Putamen (tissue), 1 donor: Measurements from ENCODE around the gene RNASET2.
"Not testable (repeated sequence)": the region's sequence is repeated elsewhere in the genome, so short reads cannot be mapped to it uniquely, and the experiment has no call there.

Experiments used
- DNase-seq: peaks from one replicate; pipeline ENCODE4 v3.0.0-alpha.2; 2016; ENCODE audit warnings: low spot score

The RNASET2 gene

GRCh38 chr6:166927240-166927934 is 29.0 kb downstream of the RNASET2 start:
- no peak for DNase-seq

- no peak for DNase-seq
These were observed 29.6 kb downstream of the RNASET2 start for GRCh38 chr6:166926748-166927147.

DNA sequence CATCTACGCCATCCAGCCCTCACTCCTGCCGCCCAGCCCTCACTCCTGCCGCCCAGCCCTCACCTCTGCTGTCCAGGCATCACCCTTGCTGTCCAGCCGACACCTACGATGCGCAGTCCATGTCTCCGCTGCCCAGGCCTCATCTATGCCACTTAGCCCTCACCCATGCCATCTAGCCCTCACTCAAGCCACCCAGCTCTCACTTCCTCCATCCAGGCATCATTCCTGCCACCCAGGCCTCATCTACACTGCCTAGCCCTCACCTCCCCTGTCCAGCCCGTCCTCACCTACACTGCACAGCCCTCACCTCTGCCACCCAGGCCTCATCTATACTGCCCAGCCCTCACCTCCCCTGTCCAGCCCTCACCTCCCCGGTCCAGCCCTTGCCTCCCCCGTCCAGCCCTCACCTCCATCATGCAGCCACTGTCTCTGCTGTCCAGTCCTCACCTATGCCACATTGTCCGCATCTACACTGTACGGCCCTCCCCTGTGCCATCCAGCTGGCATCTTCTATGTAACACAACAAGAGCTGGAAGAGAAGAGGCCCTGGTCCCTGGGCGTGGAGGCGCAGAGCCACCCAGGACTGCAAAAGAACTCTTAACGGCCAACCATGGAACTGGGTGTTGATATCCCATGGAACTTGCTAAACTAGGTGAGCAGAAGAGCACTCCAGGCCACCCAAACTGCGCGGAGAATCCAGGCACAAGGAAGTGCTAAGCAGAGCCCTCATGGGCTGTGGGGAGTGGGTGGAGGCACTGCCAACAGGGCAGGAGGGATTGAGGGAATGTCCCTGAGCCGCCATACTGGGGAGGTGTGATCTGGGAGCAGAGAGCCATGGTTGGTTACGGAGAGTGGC is 31.0 kb downstream of the RNASET2 start:
- no peak for DNase-seq

DNA sequence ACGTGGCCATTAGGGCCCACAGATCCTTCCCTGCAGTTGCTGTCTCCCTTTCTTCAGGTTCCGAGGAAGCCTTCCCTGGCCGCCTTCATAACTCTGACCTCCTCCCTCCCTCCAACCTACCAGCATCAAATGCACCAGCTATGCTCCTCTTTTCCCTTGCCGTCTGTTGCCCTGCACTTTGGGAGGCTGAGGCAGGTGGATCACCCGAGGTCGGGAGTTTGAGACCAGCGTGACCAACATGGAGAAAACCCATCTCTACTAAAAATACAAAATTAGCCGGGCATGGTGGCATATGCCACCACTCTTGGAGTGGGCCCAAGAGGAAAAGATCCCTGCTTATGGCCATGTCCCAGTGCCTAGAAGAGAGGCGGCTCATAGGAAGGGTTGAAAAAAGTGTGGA is 31.8 kb downstream of the RNASET2 start:
- no peak for DNase-seq

DNA sequence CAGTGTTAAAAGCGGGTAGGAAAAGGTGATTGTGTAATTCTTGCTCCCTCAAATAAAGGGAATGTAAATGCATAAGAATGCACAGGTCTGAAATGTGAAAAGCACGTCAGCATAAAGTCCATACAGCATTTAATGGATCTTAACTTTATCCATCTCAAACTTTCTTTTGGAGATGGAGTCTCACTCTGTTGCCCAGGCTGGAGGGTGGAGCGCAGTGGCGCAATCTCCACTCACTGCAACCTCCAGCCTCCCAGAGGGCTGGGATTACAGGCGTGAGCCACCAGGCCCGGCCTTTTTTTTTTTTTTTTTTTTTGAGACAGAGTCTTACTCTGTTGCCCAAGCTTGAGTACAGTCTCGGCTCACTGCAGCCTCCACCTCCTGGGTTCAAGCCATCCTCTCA is 33.4 kb downstream of the RNASET2 start:
- no peak for DNase-seq

GRCh38 chr6:166921570-166921969 is 34.8 kb downstream of the RNASET2 start:
- DNase-seq = no peak

GRCh38 chr6:166916824-166917223 is 39.5 kb downstream of the RNASET2 start:
- no peak for DNase-seq

DNA sequence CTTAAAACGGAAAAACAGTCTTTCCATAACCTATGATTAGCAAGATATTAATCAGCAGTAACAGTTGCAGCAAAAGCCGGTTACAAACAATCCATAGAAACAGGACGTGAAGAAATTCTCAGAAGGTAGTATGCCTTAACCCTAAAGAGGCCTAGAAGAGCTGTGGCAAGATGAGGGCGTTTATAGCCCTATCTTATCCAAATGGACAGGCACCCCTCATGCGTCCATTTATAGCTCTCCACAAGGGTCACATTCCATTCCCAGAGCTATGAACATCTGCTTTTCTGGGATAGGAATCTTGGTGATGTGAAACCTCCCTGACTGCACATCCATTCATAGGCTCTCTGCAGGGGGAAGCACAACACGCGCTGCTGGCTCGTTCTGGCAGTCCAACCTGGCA is 40.9 kb downstream of the RNASET2 start:
- DNase-seq = not testable (repeated sequence)

DNA sequence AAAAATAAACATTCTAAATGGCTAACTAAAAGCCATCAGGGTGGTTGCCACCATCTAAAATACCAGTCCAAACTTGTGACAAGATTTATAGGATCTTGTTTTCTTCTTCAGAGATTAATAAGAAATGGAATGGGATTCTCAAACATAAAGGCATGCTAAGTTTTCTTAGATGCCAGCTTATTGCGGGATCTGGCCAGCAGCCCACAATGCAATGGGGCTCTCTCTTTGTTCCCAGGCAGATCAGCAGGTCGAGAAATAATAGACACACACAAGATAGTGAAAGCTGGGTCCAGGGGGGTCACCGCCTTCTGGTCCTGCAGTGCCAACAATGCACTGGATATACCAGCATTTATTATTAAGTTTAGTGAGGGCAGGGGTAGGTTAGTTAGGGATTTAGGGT is 41.4 kb downstream of the RNASET2 start:
- DNase-seq = not testable (repeated sequence)

DNA sequence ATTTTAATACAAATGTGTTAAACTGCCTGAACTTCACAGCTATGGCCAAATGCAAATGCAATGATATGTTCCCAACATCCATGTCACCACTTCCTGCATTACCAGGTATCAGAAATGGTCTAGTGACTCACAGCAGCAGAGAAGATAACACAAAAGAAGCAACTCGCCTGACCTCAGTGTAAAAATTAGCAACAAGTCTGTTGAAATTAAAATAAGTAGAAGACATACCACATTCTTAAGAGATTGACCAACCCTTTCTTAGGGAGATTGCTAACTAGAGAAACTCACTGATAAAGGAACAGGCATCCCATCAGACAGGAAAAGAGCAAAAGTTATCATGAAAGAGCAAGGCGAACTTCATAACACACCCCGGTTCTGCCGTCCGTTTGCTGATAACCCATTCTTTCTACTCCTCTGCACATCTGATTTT is 45.1 kb downstream of the RNASET2 start:
- DNase-seq = no peak

DNA sequence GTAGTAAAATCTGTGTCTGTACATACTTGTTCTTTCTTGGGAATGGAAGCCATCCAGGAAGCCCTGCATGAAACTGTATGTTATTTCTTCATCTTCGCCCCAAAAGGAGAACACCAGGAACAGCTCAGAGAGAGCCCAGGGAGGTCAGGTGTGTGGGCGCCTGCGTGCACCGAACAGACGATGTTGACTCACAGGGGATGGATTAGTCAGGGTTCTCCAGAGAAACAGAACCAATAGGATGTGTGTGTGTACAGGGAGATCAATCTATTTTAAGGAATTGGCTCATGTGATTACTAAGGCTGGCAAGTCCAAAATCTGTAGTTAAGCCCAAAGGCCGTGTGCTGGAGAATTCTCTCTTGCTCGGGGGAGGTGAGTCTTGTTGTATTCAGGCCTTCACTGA is 45.7 kb downstream of the RNASET2 start:
- no peak for DNase-seq

GRCh38 chr6:166908811-166909210 is 47.5 kb downstream of the RNASET2 start:
- DNase-seq = no peak

GRCh38 chr6:166907871-166908806 is 48.2 kb downstream of the RNASET2 start:
- peak; percentile 73 for DNase-seq

DNA sequence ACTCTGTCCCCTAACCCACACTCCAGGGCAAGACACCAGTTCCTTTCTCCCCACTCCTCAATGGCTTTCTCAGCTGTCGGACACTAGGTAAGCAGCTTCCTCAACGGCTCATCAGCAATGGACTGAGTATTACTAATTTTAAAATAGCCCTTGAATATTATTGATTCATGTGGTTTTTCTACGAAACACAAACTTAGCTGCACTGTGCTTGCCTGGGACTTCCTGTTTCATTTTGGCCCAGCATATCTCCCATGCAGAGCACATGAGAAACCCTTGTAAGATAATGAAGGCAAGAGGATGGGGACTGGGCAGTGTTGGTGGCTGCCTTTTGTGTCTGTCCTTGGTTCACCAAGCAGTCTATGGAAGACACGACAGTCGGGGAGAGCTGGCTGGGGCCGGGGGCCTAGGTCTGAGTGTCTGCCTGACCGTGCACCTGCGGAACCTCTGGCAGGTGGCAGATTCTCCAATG is 48.9 kb downstream of the RNASET2 start:
- no peak for DNase-seq

DNA sequence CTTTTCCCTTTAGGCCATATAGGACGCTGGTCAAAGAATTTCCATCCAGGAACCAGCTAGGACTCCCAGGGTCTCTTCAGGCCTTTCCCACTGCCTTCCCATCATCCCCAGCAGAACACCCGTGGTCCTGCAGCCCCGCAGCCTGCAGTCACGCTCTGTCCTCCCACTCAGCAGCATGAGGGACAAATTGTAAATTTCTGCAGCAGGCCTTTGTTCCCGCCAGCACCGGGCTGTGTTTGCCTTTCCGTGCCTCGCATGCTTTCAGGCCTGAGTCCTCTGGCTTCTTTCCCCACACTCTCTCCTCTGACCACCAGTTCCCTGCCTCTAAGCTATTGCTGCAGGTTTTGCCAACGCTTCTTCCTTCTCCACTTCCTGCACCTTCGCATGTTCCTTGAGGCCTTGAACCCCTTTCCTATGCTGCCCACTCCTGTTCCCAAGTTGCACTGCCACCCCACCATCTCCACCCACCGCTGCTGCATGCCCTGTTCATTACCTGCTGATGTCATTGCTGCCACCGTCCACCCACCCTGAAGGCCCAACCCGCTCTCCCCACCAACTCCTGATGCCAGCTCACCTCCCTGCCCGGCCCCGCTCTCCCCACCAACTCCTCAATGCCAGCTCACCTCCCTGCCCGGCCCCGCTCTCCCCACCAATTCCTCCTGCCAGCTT is 49.8 kb downstream of the RNASET2 start:
- peak; percentile 71 for DNase-seq

- peak; percentile 55 for DNase-seq
These were observed 50.7 kb downstream of the RNASET2 start for GRCh38 chr6:166905505-166906134.

DNA sequence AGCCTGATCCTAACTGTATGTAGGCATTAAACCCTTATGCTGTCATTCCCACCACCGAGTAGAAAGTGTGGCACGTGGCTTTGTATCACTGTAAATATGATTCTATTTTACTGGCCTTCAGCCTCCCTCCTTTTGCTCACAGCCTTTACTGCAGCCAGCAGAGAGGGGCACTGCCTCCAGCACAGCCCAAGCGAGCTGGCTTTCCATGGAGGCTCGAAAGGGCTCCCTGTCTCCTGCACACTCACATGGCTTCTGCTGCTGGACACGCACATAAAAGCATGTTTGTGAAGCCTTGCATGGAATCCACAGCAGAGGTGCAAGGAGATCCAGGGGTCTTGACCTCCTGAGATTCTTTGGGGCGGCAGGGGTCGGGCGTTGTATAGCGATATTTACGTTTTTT is 51.3 kb downstream of the RNASET2 start:
- DNase-seq = no peak

GRCh38 chr6:166904101-166904746 is 52.1 kb downstream of the RNASET2 start:
- DNase-seq = peak; percentile 47

DNA sequence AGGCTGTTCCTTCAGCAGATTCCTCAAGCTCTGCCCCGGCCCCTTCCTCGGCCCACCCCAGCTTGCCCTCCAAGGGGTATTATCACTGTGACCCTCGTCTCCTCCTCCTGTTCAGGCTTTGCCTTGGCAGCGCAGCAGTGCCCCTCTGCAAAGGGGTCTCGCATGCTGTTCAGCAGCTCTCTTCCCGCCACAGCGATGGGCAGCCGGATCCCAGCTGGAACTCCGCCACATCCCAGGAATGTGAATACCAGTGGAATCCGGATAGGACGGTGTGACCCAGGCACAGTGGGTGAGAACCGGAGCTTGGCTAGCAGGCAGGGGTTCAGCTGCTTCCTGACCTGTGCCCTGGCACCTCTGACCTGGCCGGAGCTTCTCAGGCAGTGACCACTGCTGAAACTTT is 52.9 kb downstream of the RNASET2 start:
- no peak for DNase-seq

DNA sequence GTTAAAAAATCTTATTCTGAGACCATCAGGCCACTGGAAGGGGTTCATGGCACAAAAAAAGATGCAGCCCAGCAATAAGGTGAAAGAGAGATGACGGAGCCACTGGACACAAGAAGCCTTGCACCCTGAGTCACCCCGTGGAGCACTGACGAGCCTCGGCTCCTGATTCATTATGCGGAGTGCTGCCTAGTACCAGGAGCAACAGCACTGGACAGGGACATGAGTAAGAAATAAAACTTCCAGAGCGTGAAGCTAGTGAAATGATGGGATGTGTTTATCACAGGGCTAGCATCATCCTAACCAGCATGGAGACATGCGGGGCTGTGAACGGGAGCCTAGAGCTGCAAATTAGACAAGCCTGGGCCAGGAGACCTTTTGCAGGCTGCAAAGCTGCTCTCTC is 53.3 kb downstream of the RNASET2 start:
- DNase-seq = no peak
